SH-SY5Y (cell line): ENCODE data around the gene ADAT1.

ENCODE experiments used
- GATA2 ChIP-seq: IDR thresholded peaks from 2 replicates; pipeline ENCODE4 v1.6.1; 2011; ENCODE audit warnings: mild to moderate bottlenecking, low read depth, low read length
- GATA3 ChIP-seq: IDR thresholded peaks from 2 replicates; pipeline ENCODE4 v1.6.1; 2011; ENCODE audit warnings: low read depth, mild to moderate bottlenecking, low read length, moderate library complexity

DNA sequence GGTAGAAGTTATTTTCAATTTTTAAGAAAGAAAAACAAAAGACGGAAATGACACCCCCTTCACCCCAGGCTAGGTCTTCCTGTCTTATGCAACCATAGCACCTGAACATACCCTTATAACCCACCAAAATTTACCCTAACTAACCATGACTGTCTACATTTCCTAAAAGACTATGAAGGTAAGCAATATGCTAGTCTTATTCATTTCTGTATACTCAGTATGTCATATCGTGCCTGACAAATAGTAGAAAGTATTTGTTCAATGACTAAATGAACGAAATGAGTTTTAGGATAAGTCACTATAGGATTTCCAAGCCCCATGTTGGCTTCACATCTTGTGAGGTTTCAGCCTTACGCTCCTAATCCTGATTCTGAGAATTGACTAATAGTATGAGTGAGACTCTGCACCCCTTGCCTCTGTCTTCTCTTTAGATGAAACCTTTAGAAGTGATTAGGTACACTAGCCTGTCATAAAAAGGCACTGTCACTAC is 6.5 kb downstream of the ADAT1 start:
- no peak for TF ChIP-seq GATA2
- TF ChIP-seq GATA3, result no peak
